HCT116 (cell line): Measurements from ENCODE around the gene RIPK4. TPM values are rescaled to one million over a fixed set of nuclear protein-coding genes. Genes with fewer than 3 reads are reported as not detected.

Source experiments
- ATAC-seq: fragments of 200-7000 bp; cut with Tn5 transposase; 2 replicates; pipeline ENCODE4 v1.9.1; 2020; ENCODE audit warnings: mild to moderate bottlenecking, moderate library complexity
- BruUV-seq: library from RNA; stranded (reverse); fragments of 400-500 nt; replicated peaks from 2 replicates; lab custom pipeline; 2021; lab: Mats Ljungman, UMichigan
- CTCF ChIA-PET: fragments of 300-600 bp; sonication (Branson Sonifier 250); formaldehyde crosslinking; loops from one replicate; lab custom pipeline; 2021; ENCODE audit warnings: antibody characterized with exemption; lab: Charles Lee
- POLR2A ChIA-PET: fragments of 300-600, 350-600 bp; sonication (Branson Sonifier 250); formaldehyde crosslinking; loops from one replicate; lab custom pipeline; 2021; ENCODE audit warnings: antibody characterized with exemption; lab: Charles Lee
- RAD21 ChIA-PET, 2 experiments: fragments of 300-600 bp; sonication (Branson Sonifier 250); formaldehyde crosslinking; loops; one replicate each; lab custom pipeline; 2023; ENCODE audit warnings: low total read pairs in 2 of 2; ENCODE audit not compliant: uncharacterized antibody in 2 of 2, unreplicated experiment in 2 of 2, low non-redundant PET in 1 of 2; lab: Charles Lee
- DNase-seq: peaks from one replicate; pipeline ENCODE4 v3.0.0-alpha.2; 2010; ENCODE audit warnings: low read depth, low spot score
- H2AFZ ChIP-seq: fragments of 200-600 bp; shearing (Covaris generic), sonication (generic); 2 replicates; pipeline ENCODE4 v1.6.1; 2017; ENCODE audit warnings: low read depth, mixed run types, mixed read lengths, antibody characterized with exemption, low read length; ENCODE audit not compliant: poor library complexity, severe bottlenecking
- H3K27ac ChIP-seq: 2 replicates; pipeline ENCODE4 v1.5.1; 2012; ENCODE audit warnings: low read depth, low read length
- H3K27me3 ChIP-seq: fragments of 200-600 bp; sonication (generic); 2 replicates; pipeline ENCODE4 v1.6.1; 2016; ENCODE audit warnings: mixed run types, low read length, mixed read lengths; ENCODE audit not compliant: insufficient read depth
- H3K36me3 ChIP-seq, 2 experiments: fragments of 200-500 bp in 1 of 2; fragments of 200-600 bp in 1 of 2; sonication (Bioruptor generic) in 1 of 2; sonication (generic) in 1 of 2; 2 replicates each; pipeline versions ENCODE4 v1.5.1 to v1.6.1; 2014 to 2016; ENCODE audit warnings: low read length in 2 of 2, inconsistent platforms in 1 of 2, mixed read lengths in 1 of 2, mixed run types in 1 of 2; ENCODE audit not compliant: insufficient read depth in 2 of 2, control insufficient read depth in 1 of 2
- H3K4me1 ChIP-seq, 2 experiments: fragments of 200-600 bp in 1 of 2; sonication (generic) in 1 of 2; 2 replicates each; pipeline versions ENCODE4 v1.5.1 to v1.6.1; 2012 to 2017; ENCODE audit warnings: low read length in 2 of 2, inconsistent platforms in 1 of 2, mild to moderate bottlenecking in 1 of 2, mixed read lengths in 1 of 2, mixed run types in 1 of 2, moderate library complexity in 1 of 2; ENCODE audit not compliant: insufficient read depth in 2 of 2, control insufficient read depth in 1 of 2
- H3K4me2 ChIP-seq: fragments of 200-600 bp; sonication (generic); 2 replicates; pipeline ENCODE4 v1.6.1; 2017; ENCODE audit warnings: mixed run types, low read length, mixed read lengths
- H3K4me3 ChIP-seq, 2 experiments: fragments of 200-600 bp in 1 of 2; sonication (generic) in 1 of 2; replicated peaks in 1 of 2; 2 replicates each; pipeline ENCODE4 v1.5.1; 2011 to 2016; ENCODE audit warnings: low read length in 2 of 2, control low read depth in 1 of 2, low read depth in 1 of 2, mild to moderate bottlenecking in 1 of 2, mixed read lengths in 1 of 2, mixed run types in 1 of 2
- H3K79me2 ChIP-seq: fragments of 200-600 bp; sonication (generic); 2 replicates; pipeline ENCODE4 v1.6.1; 2017; ENCODE audit warnings: mild to moderate bottlenecking, mixed run types, low read length, moderate library complexity, mixed read lengths; ENCODE audit not compliant: insufficient read depth
- H3K9ac ChIP-seq: fragments of 200-600 bp; sonication (generic); 2 replicates; pipeline ENCODE4 v1.6.1; 2016; ENCODE audit warnings: low read length, mixed read lengths
- H3K9me2 ChIP-seq: fragments of 200-600 bp; sonication (generic), shearing (Covaris generic); 2 replicates; pipeline ENCODE4 v1.6.1; 2017; ENCODE audit warnings: mixed run types, mild to moderate bottlenecking, moderate library complexity; ENCODE audit not compliant: insufficient read depth
- H3K9me3 ChIP-seq, 2 experiments: fragments of 200-500 bp in 1 of 2; fragments of 200-600 bp in 1 of 2; sonication (Bioruptor generic) in 1 of 2; sonication (generic) in 1 of 2; 2 replicates each; pipeline ENCODE4 v1.6.1; 2014 to 2017; ENCODE audit warnings: low read length in 2 of 2, mixed read lengths in 2 of 2, inconsistent platforms in 1 of 2, low read depth in 1 of 2, mild to moderate bottlenecking in 1 of 2, mixed run types in 1 of 2, moderate library complexity in 1 of 2; ENCODE audit not compliant: control insufficient read depth in 1 of 2, insufficient read depth in 1 of 2
- H4K20me1 ChIP-seq: fragments of 200-600 bp; sonication (generic), shearing (Covaris generic); 2 replicates; pipeline ENCODE4 v1.6.1; 2017; ENCODE audit warnings: mixed run types, mild to moderate bottlenecking, moderate library complexity; ENCODE audit not compliant: insufficient read depth
- CEBPB ChIP-seq: IDR thresholded peaks from 2 replicates; pipeline ENCODE4 v1.6.1; 2012; ENCODE audit warnings: low read depth
- CTCF ChIP-seq, 3 experiments: fragments of 200-600 bp in 1 of 3; sonication (generic) in 1 of 3; IDR thresholded peaks in 2 of 3; conservative IDR thresholded peaks in 1 of 3; 2 replicates each; pipeline ENCODE4 v1.5.1; 2012 to 2017; ENCODE audit warnings: low read depth in 2 of 3, low read length in 2 of 3, antibody characterized with exemption in 1 of 3, borderline replicate concordance in 1 of 3, control low read depth in 1 of 3, mild to moderate bottlenecking in 1 of 3, mixed read lengths in 1 of 3, mixed run types in 1 of 3, moderate library complexity in 1 of 3; ENCODE audit not compliant: insufficient read depth in 1 of 3
- EGR1 ChIP-seq: IDR thresholded peaks from 2 replicates; pipeline ENCODE4 v1.6.1; 2012; ENCODE audit warnings: low read depth
- ELF1 ChIP-seq: IDR thresholded peaks from 2 replicates; pipeline ENCODE4 v1.6.1; 2012; ENCODE audit warnings: low read depth, borderline replicate concordance
- EZH2 ChIP-seq: fragments of 200-600 bp; sonication (generic); IDR thresholded peaks from 2 replicates; pipeline ENCODE4 v1.6.1; 2017; ENCODE audit warnings: antibody characterized with exemption, mixed run types
- POLR2A ChIP-seq: IDR thresholded peaks from 2 replicates; pipeline ENCODE4 v1.7.0; 2011; ENCODE audit warnings: borderline replicate concordance; ENCODE audit not compliant: insufficient read depth, insufficient read length; ENCODE audit errors: extremely low read depth
- POLR2AphosphoS5 ChIP-seq: IDR thresholded peaks from 2 replicates; pipeline ENCODE4 v1.6.1; 2011; ENCODE audit warnings: mild to moderate bottlenecking, low read depth, low read length, moderate library complexity
- RAD21 ChIP-seq: IDR thresholded peaks from 2 replicates; pipeline ENCODE4 v1.6.1; 2012; ENCODE audit warnings: low read depth, mild to moderate bottlenecking
- ZFX ChIP-seq: fragments of 450-650 bp; IDR thresholded peaks from 2 replicates; pipeline ENCODE4 v1.6.1; 2017
- ZNF274 ChIP-seq: fragments of 200-500 bp; sonication (Bioruptor generic); IDR thresholded peaks from 2 replicates; pipeline ENCODE4 v1.6.1; 2014; ENCODE audit warnings: mild to moderate bottlenecking, low read depth, low read length, inconsistent platforms
- intact Hi-C: fragments of 100-400 bp; cut with micrococcal nuclease; formaldehyde crosslinking; loops from 2 replicates; pipeline ENCODE4 v1.10.0; 2022
- total RNA-seq: library from RNA; stranded (reverse); gene quantifications from one replicate; pipeline ENCODE4 v1.2.1, GENCODE V29; 2021; ENCODE audit not compliant: unreplicated experiment

Gene RIPK4
- total RNA-seq, 1 experiment from 2014 or later = 9.9 TPM

GRCh38 chr21:41812679-41813078 lies 45.8 kb upstream of the RIPK4 start:
- BruUV-seq = no TSS peak
- Histone ChIP-seq H3K4me3 (no peak overlapping the region), H4K20me1 (no peaks in the 10 kb centered on the region), H3K27ac (no peak overlapping the region), H3K4me2 (no peak overlapping the region), H3K9ac (no peak overlapping the region), H3K79me2 (no peaks in the 10 kb centered on the region), H3K4me1 (no peaks in the 10 kb centered on the region), H3K27me3 (no peaks in the 10 kb centered on the region), H3K9me3 (no peaks in the 10 kb centered on the region), H3K36me3 (peaks cover 0 to 4% of the 10 kb centered on the region in 2 experiments; a peak in 1 of 4 replicates), H2AFZ (no peak overlapping the region), H3K9me2 (no peaks in the 10 kb centered on the region)
- RAD21 ChIA-PET = no interaction called here
- no peak for TF ChIP-seq ZNF274
- TF ChIP-seq ELF1 = no peak
- no peak for TF ChIP-seq POLR2A
- TF ChIP-seq EGR1 = no peak
- no peak for TF ChIP-seq RAD21
- TF ChIP-seq EZH2 = no peak
- TF ChIP-seq CTCF (IDR thresholded peaks at IDR 0.05 in 2 of 3, conservative IDR thresholded peaks at IDR 0.05 in 1 of 3; ENCODE audit: borderline replicate concordance in 1 of 3, insufficient read depth in 1 of 3, low read depth in 2 of 3, low read length in 2 of 3) = no peak
- no peak for TF ChIP-seq CEBPB
- TF ChIP-seq POLR2AphosphoS5 = no peak
- no peak for ATAC-seq
- DNase-seq = no peak
- intact Hi-C loops = no loop called here
- POLR2A ChIA-PET = no interaction called here
- CTCF ChIA-PET = no interaction called here

DNA sequence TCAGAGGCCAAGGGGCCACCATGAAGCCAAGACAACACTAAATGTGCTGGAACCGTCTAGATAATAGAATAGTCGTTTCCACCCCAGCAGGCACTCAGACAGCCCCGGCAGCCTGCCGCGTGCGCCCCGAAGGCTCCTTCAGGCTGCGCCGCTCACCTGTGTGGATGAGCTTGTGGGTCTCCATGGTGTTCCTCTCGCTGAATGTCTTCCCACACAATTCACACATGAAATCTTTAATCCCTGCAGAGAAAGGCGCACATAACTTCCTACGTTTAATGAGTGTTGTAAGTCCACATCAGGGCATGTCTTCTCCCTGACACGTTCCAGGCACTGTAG lies 43.7 kb upstream of the RIPK4 start:
- RAD21 ChIA-PET = no interaction called here
- Histone ChIP-seq H3K9ac (no peak overlapping the region), H3K4me1 (no peaks in the 10 kb centered on the region), H2AFZ (no peak overlapping the region), H3K9me2 (no peaks in the 10 kb centered on the region), H3K79me2 (no peaks in the 10 kb centered on the region), H3K27ac (no peak overlapping the region), H3K36me3 (peaks cover 0 to 4% of the 10 kb centered on the region in 2 experiments; a peak in 1 of 4 replicates), H4K20me1 (no peaks in the 10 kb centered on the region), H3K9me3 (no peaks in the 10 kb centered on the region; a peak in 1 of 4 replicates), H3K4me2 (no peak overlapping the region), H3K27me3 (no peaks in the 10 kb centered on the region), H3K4me3 (no peak overlapping the region)
- intact Hi-C loops = no loop called here
- POLR2A ChIA-PET = no interaction called here
- ATAC-seq (no peak), DNase-seq (no peak)
- CTCF ChIA-PET = interaction anchor here (1.4 kb wide), 1 partner anchor 198 kb away, joined by 4 read pairs; no protein-coding TSS in a partner anchor
- TF ChIP-seq ZFX = no peak
- no peak for TF ChIP-seq ZNF274
- BruUV-seq = no TSS peak
